IgD-negative memory B cell (primary cell): ENCODE measurements around the gene INPP4A. TPM values are rescaled to one million over a fixed set of nuclear protein-coding genes. Genes with fewer than 3 reads are reported as not detected.

Source experiments
- H3K27ac Mint-ChIP-seq, 3 donors: one replicate each; pipeline ENCODE4 v1.8.0; 2020 to 2022; ENCODE audit warnings: mild to moderate bottlenecking in 3 of 3, mixed read lengths in 3 of 3, moderate library complexity in 1 of 3
- H3K27me3 Mint-ChIP-seq: one replicate; pipeline ENCODE4 v1.8.0; 2021; ENCODE audit warnings: mixed read lengths
- H3K36me3 Mint-ChIP-seq: one replicate; pipeline ENCODE4 v1.8.0; 2020; ENCODE audit warnings: mild to moderate bottlenecking, mixed read lengths
- H3K4me1 Mint-ChIP-seq, 3 donors: one replicate each; pipeline ENCODE4 v1.8.0; 2020 to 2022; ENCODE audit warnings: mixed read lengths in 3 of 3, mild to moderate bottlenecking in 1 of 3
- H3K4me3 Mint-ChIP-seq, 4 donors: one replicate each; pipeline ENCODE4 v1.8.0; 2020 to 2022; ENCODE audit warnings: mild to moderate bottlenecking in 4 of 4, mixed read lengths in 4 of 4, moderate library complexity in 3 of 4
- H3K9me3 Mint-ChIP-seq, 3 donors: one replicate each; pipeline ENCODE4 v1.8.0; 2020 to 2021; ENCODE audit warnings: mixed read lengths in 3 of 3, mild to moderate bottlenecking in 1 of 3
- polyA plus RNA-seq: library from polyadenylated mRNA; unstranded; fragments of 300-500 nt; fragmentation: Illumina TruSeq; gene quantifications from one replicate; pipeline ENCODE4 v1.2.3, GENCODE V29; 2021

The INPP4A gene
- polyA plus RNA-seq, 1 donor from 2014 or later, result 8.2 TPM

DNA sequence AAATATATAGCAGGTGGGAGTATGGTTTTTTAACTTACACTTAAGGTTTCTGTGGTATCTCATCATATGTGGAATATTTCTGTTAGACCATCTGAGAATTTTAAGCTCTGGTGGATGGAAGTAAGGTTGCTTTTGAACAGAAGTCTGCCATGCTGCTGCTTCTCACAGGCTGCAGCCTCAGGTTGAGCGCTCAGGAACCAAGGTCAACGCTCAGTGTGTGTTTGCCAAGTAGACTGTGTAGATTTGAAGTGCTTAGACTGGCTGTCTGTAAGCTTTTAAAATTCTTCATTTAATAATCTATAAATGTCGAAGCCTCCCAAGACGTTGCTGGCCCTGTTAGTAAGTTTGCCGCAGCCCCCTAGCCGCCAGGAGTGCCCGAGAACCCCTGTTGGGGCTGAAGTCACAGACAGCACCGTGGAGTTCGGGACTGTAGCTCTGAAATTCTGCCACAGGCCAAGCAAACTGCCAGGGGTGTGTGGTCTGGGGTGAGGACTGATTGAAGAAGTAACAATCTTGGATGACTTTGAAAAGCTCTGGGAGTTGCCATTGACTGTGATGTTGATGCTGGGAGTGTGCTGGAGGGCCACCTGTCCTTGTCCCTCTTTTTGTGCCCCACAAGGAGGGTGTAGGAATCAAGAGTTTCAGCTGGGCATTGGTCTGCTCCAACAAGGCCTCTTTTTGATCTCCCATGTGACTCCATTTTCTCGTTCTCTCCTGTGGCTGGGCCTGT, 26.9 kb downstream of the INPP4A start:
- peak overlapping the region in 2 of 3 donors; percentile 33 to 60 for H3K27ac Mint-ChIP-seq
- H3K4me3 Mint-ChIP-seq, result no peak overlapping the region
- no peaks in the 10 kb centered on the region for H3K36me3 Mint-ChIP-seq

DNA sequence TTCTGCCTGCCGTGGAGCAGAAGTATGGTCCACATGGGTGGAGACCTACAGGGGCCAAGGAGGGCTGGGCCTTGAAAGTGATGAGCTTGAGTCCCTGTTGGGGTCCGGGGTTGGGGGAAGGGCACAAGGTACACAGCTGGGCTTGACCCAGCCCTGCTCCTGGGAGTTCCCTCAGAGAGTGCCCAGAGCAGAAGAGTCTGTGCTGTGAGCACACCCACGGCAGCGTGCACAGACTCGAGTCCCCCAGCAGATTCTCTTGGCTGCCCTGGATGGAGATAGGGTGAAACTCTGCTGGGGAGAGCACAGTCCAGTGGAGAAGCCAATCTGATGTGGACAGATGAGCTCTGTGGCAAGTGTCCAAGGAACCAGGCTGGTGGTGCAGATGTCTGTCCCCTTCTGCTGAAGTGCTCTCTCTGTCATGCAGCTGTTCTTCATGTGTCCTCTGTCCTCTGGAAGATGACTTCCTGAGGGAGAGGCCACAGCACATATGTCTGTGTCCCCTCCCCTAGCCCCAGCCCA, 27.5 kb downstream of the INPP4A start:
- no peaks in the 10 kb centered on the region for H3K9me3 Mint-ChIP-seq
- peaks cover 21 to 38% (median 25%) of the 10 kb centered on the region in 3 donors for H3K4me1 Mint-ChIP-seq
- H3K36me3 Mint-ChIP-seq, result no peaks in the 10 kb centered on the region
- H3K4me3 Mint-ChIP-seq, result no peak overlapping the region
- H3K27me3 Mint-ChIP-seq, result no peaks in the 10 kb centered on the region
- H3K27ac Mint-ChIP-seq, result no peak overlapping the region

More for the DNA sequence above, 26.9 kb downstream of the INPP4A start:
- Mint-ChIP-seq H3K27me3 (no peaks in the 10 kb centered on the region), H3K4me1 (peaks cover 20 to 37% (median 28%) of the 10 kb centered on the region in 3 donors), H3K9me3 (no peaks in the 10 kb centered on the region)

DNA sequence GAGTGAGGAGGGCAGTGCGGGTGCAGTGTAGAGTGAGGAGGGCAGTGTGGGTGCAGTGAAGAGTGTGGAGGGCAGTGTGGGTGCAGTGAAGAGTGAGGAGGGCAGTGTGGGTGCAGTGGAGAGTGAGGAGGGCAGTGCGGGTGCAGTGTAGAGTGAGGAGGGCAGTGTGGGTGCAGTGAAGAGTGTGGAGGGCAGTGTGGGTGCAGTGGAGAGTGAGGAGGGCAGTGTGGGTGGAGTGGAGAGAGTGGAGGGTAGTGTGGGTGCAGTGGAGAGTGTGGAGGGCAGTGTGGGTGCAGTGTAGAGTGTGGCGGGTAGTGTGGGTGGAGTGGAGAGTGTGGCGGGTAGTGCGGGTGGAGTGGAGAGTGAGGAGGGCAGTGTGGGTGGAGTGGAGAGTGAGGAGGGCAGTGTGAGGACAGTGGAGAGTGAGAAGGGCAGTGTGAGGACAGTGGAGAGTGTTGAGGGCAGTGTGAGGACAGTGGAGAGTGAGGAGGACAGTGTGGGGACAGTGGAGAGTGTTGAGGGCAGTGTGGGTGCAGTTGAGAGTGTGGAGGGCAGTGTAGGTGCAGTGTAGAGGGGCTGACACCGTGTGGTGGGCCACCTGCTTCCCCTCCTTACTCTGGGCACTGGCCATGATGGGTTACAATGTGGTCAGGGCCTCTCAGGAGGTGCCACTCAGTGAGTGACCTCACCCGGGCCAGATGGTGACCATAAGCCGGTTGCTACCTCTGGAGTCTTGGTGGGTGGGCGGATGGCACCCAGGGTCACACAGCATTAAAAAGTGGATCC, 28.5 kb downstream of the INPP4A start:
- peak overlapping the region in 1 of 3 donors; percentile 53 for H3K27ac Mint-ChIP-seq
- peaks cover 22 to 36% (median 26%) of the 10 kb centered on the region in 3 donors for H3K4me1 Mint-ChIP-seq
- no peaks in the 10 kb centered on the region for H3K27me3 Mint-ChIP-seq
- no peaks in the 10 kb centered on the region for H3K9me3 Mint-ChIP-seq
- H3K36me3 Mint-ChIP-seq, result peaks cover 3% of the 10 kb centered on the region
- H3K4me3 Mint-ChIP-seq, result peak overlapping the region in 1 of 4 donors; percentile 76

DNA sequence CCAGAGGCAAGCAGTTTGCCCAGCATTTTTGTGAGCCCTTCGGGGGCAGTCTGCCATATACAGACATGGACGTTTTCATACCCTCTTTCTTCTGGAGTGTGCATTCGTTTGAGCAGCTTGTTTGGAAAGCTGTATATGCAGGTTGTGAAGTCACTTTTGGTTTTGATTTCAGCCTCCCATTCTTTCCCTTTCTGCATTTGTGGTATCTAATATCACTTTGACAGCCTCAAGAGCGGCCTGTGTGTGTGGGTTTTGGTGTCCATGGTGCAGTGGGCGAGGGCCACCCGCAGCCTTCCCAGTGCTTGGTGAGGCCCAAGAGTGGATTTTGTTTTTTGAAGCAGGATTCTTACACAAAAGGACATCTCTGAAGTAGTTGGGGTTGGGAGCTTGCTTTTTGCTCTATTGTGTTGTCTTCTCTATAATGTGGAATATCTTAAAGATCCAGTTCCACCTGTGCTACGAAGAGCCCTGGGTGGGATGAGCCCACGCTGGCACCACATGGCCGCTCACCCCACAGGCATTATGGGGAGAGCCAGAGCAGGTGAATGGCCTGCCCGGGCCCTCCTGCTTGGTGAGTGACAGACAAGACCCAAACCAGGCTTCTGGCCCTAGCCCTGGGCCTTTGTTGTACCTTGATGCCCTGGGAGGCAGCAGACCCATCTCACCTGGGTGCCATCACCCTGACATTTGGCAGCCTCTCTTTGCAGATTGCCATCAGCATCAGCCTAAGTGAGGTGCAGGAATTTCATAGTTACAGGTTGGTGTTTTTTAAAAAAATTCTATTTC, 29.5 kb downstream of the INPP4A start:
- Mint-ChIP-seq H3K4me1 (peaks cover 20 to 39% (median 30%) of the 10 kb centered on the region in 3 donors), H3K27me3 (no peaks in the 10 kb centered on the region), H3K9me3 (no peaks in the 10 kb centered on the region), H3K27ac (peak overlapping the region in 1 of 3 donors; percentile 3), H3K4me3 (peak overlapping the region in 3 of 4 donors; percentile 49 to 61 (median 51)), H3K36me3 (peaks cover 3% of the 10 kb centered on the region)

DNA sequence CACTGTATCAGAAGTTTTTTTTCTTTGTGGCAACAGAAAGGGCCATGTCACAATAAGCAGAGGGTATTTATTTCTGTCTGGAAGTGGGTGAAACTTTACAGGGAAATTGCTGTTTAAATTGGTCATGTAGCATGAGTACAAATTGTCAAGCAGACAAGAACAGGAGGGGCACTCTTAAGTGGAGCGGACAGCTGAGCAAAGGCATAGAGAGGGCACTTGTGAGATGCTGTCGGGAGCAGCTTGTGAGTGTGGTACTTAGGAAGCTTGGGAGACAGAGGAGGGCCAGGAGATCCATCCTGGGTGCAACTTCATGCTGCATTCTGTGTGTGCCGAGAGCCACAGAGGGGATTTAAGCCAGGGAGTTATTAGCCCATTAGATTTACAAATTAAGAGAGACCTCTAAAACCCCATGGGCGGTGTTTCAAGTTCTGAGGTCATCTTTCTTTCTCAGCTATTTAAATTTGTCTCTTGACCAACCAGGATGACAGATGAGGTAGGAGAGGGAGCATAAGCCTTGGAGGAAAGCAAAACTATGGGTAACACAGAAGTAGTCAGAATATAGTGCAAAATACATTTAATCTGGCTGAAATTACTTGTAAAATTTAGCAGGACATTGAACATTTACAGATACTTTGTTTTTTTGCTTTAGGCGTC, 30.4 kb downstream of the INPP4A start:
- H3K27me3 Mint-ChIP-seq, result no peaks in the 10 kb centered on the region
- peak overlapping the region in 1 of 4 donors; percentile 53 for H3K4me3 Mint-ChIP-seq
- peaks cover 21 to 43% (median 32%) of the 10 kb centered on the region in 3 donors for H3K4me1 Mint-ChIP-seq
- peaks cover 3% of the 10 kb centered on the region for H3K36me3 Mint-ChIP-seq
- no peaks in the 10 kb centered on the region for H3K9me3 Mint-ChIP-seq
- peak overlapping the region in 1 of 3 donors; percentile 47 for H3K27ac Mint-ChIP-seq

DNA sequence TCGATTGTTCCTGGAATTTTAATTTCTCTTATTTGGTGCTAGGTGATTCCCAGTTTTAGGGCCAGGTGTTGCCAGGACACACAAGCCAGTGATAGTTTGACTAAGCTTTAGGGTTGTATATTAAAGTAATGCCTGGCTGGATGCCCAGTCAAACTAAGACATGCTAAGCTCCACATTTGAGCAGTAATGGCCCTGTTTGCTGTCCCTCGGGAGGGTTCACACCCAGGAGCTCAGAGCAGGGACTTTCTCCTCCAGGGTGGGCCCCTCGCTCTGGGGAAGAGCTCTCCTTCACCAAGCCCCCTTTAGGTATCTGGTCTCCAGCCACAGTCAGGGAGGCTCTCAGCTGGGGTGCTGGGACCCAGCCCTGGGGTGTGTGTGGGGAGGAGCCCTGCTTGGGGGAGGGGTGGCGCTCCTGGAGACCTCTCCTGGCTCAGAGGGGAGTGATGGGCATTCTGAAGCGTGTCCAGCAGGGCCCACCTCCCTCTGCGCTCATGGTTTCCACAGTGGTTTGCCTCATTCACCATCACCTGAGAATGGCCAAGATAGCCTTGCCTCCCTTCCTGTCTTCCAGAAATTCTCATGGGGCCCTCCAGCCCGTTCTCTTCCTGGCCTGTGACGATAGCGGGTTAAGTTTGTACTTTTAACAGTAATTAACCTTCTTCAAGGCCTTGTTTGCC, 31.7 kb downstream of the INPP4A start:
- Mint-ChIP-seq H3K27ac (peak overlapping the region in 1 of 3 donors; percentile 71), H3K4me1 (peaks cover 22 to 40% (median 30%) of the 10 kb centered on the region in 3 donors), H3K4me3 (no peak overlapping the region), H3K27me3 (no peaks in the 10 kb centered on the region), H3K9me3 (no peaks in the 10 kb centered on the region), H3K36me3 (peaks cover 3% of the 10 kb centered on the region)

DNA sequence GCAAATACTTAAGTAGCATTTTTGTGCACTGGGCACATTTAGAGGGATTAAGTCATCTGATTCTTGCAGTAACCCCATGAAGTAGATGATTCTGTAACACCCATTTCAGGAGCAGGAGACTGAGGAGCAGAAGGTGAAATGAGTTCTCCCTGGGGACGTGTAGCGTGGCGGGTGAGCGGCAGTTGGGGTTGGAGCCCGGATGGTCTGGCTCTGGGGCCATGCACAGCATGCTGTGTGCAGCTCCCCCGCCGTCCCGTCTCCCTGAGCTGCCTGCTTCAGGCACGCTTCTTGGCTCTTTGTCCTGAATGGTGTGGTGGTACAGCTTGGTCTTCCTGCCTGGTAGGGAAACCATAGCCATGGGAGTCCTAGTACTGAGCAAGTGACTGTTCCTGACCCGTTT, 32.4 kb downstream of the INPP4A start:
- no peaks in the 10 kb centered on the region for H3K27me3 Mint-ChIP-seq
- H3K4me1 Mint-ChIP-seq, result peaks cover 18 to 41% (median 30%) of the 10 kb centered on the region in 3 donors
- H3K27ac Mint-ChIP-seq, result peak overlapping the region in 1 of 3 donors; percentile 86
- no peaks in the 10 kb centered on the region for H3K9me3 Mint-ChIP-seq
- peaks cover 3% of the 10 kb centered on the region for H3K36me3 Mint-ChIP-seq
- no peak overlapping the region for H3K4me3 Mint-ChIP-seq

DNA sequence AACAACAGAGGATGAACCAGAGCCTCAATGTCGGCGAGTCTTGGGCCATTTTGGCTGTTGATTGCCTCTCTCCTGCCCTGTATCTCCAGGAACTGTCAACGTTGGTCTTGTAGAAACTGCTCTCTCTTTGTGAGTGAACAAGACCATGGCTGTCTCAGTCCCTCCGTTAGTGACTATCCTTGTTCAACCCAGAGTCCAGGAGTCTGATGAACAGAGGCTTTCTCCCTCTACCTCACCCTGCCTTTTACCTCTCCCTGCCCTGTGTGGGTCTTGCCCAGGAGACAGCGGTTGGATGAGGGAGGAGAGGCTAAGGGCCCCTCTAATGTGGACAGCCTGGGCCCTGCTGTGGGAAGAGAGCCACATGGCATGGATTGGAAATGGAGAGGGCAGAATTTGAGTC, 32.8 kb downstream of the INPP4A start:
- Mint-ChIP-seq H3K27ac (peak overlapping the region in 1 of 3 donors; percentile 3), H3K27me3 (no peaks in the 10 kb centered on the region)

DNA sequence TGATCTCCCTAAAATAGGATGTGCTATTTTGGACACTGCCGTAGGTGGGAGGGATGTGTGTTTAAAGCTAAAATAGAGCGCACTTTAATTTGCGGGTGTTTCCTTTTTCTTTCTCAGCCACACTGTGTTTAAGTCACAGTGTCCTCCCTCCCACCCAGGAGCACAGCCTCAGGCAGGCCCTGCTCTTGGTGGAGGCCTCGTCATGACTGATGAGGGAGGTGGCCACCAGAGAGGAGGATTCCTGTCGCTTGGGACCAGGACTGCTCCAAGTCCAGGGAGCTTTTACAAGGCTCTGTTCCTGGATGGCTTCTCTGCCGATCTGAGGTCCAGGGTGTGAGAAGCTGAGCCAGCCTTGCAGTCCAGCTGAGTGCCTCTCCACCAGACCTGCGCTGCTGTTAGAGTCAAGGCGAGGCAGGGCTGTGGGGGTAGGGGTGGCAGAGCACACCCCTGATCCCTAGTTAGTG, 33.5 kb downstream of the INPP4A start:
- H3K27ac Mint-ChIP-seq, result no peak overlapping the region
- H3K4me1 Mint-ChIP-seq, result peaks cover 19 to 49% (median 36%) of the 10 kb centered on the region in 3 donors
- H3K9me3 Mint-ChIP-seq, result no peaks in the 10 kb centered on the region
- peaks cover 3% of the 10 kb centered on the region for H3K36me3 Mint-ChIP-seq
- no peak overlapping the region for H3K4me3 Mint-ChIP-seq
- H3K27me3 Mint-ChIP-seq, result no peaks in the 10 kb centered on the region

More for the DNA sequence above, 32.8 kb downstream of the INPP4A start:
- H3K4me3 Mint-ChIP-seq, result no peak overlapping the region
- peaks cover 18 to 45% (median 33%) of the 10 kb centered on the region in 3 donors for H3K4me1 Mint-ChIP-seq
- peaks cover 3% of the 10 kb centered on the region for H3K36me3 Mint-ChIP-seq
- no peaks in the 10 kb centered on the region for H3K9me3 Mint-ChIP-seq

DNA sequence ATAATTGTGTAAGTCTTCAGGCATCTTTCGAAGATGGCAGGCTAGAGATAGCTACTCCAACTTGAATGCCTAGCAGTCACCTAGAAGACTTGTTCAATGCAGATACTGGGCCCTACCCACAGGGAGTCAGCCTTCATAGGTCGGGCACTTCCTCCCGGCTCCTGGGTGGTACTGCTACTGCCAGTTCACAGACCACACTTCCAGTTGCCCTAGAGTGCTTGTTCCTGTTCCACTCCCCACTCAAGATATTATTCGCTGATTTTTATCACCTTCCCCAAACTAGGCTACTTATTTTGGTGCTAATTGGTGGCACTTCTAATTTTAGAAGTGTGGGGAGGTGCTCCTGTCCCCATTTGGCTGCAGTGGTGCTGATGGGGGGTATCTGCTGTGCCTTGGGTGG, 34.2 kb downstream of the INPP4A start:
- H3K27me3 Mint-ChIP-seq, result no peaks in the 10 kb centered on the region
- H3K4me3 Mint-ChIP-seq, result peak overlapping the region in 1 of 4 donors; percentile 37

DNA sequence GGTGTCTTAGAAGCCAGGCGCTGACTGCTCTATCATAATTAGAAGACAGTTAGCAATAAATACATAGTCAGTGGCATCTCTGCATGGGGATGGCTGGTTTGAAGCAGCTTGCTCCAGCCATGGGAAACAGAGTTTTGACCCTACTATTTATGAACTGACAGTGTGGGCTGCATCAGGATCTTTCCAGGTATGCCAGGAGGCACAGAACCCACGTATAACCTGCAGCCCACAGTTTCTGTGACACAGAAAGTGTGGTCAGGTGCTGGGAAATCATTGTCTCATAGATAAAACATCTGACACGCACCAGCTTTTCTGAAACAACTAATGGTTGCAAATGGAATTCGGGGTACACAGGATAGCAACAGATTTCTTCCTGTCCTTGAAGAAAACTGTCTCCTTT, 34.7 kb downstream of the INPP4A start:
- Mint-ChIP-seq H3K4me3 (no peak overlapping the region), H3K9me3 (no peaks in the 10 kb centered on the region), H3K27me3 (no peaks in the 10 kb centered on the region), H3K27ac (no peak overlapping the region), H3K4me1 (peaks cover 20 to 52% (median 32%) of the 10 kb centered on the region in 3 donors), H3K36me3 (peaks cover 3% of the 10 kb centered on the region)

More for the DNA sequence above, 34.2 kb downstream of the INPP4A start:
- H3K27ac Mint-ChIP-seq, result no peak overlapping the region
- H3K9me3 Mint-ChIP-seq, result no peaks in the 10 kb centered on the region
- peaks cover 22 to 51% (median 35%) of the 10 kb centered on the region in 3 donors for H3K4me1 Mint-ChIP-seq
- peaks cover 3% of the 10 kb centered on the region for H3K36me3 Mint-ChIP-seq

DNA sequence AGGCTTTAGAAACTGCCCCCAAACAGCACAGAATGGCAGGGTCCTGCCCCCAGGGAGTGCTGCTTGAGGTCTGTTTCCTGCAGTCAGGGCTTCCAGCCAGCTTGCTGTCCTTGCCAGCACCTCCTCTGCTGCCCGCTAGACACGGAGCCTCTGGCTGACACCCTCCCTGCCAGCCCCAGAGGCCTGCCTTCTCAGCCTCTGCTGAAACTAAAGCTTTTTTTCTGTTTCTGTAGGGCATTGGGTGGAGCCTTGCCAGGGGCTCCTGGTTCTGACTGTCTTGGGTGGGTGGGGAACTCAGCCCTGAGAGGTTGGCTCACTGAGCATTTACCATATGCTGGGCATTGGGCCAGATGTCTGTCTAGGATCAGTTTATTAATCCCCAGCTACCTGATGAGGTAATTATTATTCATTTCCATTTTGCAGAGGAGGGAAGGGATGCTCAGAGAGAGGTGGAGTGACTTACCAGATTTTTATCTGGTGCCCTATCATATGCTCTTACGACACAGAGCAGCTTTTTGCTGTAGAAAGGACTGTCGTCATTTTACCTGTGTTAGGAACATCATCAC, 35.4 kb downstream of the INPP4A start:
- peak overlapping the region in 2 of 4 donors; percentile 14 to 75 for H3K4me3 Mint-ChIP-seq
- no peaks in the 10 kb centered on the region for H3K9me3 Mint-ChIP-seq

DNA sequence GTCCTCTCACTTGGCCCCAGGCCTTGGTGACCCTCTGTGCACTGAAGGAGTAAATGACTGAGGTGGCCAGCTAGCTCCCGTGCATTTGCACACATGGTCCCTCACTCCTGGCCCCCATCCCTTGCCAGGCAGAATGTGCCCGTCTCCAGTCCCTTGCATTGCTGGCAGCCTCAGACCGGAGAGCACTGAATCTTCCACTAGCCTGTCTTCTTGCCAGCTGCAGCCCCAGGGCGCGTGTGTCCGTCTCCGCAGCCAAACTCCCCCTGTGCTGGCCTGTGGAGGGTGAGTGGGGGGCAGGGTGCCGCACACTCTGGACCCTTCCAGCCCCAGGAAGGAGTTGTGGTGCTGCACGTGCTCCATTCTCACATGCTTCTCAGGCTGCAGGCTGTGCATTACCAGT, 35.9 kb downstream of the INPP4A start:
- Mint-ChIP-seq H3K27ac (no peak overlapping the region), H3K4me3 (peak overlapping the region in 1 of 4 donors; percentile 39), H3K4me1 (peaks cover 17 to 51% (median 40%) of the 10 kb centered on the region in 3 donors), H3K27me3 (no peaks in the 10 kb centered on the region), H3K36me3 (peaks cover 3% of the 10 kb centered on the region), H3K9me3 (no peaks in the 10 kb centered on the region)

More for the DNA sequence above, 35.4 kb downstream of the INPP4A start:
- no peaks in the 10 kb centered on the region for H3K27me3 Mint-ChIP-seq
- no peak overlapping the region for H3K27ac Mint-ChIP-seq
- H3K36me3 Mint-ChIP-seq, result peaks cover 3% of the 10 kb centered on the region
- peaks cover 18 to 49% (median 36%) of the 10 kb centered on the region in 3 donors for H3K4me1 Mint-ChIP-seq
